Measurements from ENCODE around the gene C21orf58. TPM values are rescaled to one million over a fixed set of nuclear protein-coding genes. Genes with fewer than 3 reads are reported as not detected.
A peak's percentile ranks its signal among the peaks of the same experiment; 100 is the strongest.

Gene C21orf58
- total RNA-seq, 1 donor from 2014 or later: 36.6 TPM

DNA sequence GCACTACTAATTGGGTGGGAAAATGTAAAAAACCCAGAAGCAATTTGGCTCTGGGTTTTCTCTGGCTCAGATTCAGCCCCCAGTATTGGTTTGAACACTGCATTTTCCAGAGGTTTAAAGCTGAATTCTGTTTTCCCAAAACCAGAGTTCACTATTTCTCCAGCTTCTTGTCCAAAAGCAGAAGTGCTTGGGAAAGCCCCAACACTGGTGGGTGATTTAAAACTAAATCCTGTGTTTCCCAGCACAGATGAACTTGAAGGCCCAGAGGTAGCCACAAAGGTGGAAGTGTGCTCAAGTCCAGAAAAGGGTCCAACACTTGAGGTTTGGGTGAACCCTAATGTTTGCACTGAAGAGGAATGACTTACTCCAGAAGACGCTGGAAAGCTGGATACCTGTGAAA lies 38.9 kb downstream of the C21orf58 start:
- Mint-ChIP-seq H3K4me1 (ENCODE audit: unreplicated experiment) (peaks cover 24% of the 10 kb centered on the region), H3K27me3 (no peaks in the 10 kb centered on the region), H3K4me3 (peak overlapping the region; percentile 95), H3K9me3 (peaks cover 5% of the 10 kb centered on the region), H3K36me3 (peaks cover 28% of the 10 kb centered on the region), H3K27ac (peak overlapping the region; percentile 85)
- DNase-seq (ENCODE audit: extremely low spot score, unreplicated experiment): no peak
- TF ChIP-seq CTCF (conservative IDR thresholded peaks at IDR 0.05): no peak

DNA sequence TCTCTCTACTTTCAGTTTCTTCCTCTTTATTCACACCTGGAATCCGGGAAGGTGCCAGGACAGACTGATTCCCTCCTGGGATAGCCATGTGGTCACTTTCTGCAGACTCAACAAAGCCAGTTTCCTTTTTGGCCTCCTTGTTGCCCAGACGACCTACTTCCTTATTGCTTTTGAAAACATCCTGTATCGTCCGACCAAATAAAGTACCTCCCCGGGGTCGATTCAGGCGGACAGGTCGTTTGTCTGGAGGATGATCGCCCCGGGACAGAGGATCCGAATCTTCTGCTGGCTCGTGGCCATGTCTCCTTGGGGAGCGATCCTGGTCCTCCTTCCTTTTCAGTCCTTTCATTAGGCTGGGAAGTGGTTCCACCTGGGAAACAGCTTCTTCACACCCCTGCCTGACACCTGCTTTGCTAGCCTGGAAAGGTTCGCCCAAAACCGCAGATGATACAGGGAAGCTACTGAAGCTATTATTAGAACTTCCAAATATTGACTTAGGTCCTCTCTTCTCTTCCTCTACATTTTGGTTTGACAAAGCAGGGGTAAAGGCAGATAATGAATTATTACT lies 39.5 kb downstream of the C21orf58 start:
- H3K27me3 Mint-ChIP-seq: no peaks in the 10 kb centered on the region
- H3K27ac Mint-ChIP-seq: peak overlapping the region; percentile 46
- peaks cover 5% of the 10 kb centered on the region for H3K9me3 Mint-ChIP-seq
- peak overlapping the region; percentile 76 for H3K4me3 Mint-ChIP-seq
- H3K36me3 Mint-ChIP-seq: peaks cover 28% of the 10 kb centered on the region
- no peak for TF ChIP-seq CTCF (conservative IDR thresholded peaks at IDR 0.05)
- peaks cover 24% of the 10 kb centered on the region for H3K4me1 Mint-ChIP-seq (ENCODE audit: unreplicated experiment)
- DNase-seq (ENCODE audit: extremely low spot score, unreplicated experiment): no peak

DNA sequence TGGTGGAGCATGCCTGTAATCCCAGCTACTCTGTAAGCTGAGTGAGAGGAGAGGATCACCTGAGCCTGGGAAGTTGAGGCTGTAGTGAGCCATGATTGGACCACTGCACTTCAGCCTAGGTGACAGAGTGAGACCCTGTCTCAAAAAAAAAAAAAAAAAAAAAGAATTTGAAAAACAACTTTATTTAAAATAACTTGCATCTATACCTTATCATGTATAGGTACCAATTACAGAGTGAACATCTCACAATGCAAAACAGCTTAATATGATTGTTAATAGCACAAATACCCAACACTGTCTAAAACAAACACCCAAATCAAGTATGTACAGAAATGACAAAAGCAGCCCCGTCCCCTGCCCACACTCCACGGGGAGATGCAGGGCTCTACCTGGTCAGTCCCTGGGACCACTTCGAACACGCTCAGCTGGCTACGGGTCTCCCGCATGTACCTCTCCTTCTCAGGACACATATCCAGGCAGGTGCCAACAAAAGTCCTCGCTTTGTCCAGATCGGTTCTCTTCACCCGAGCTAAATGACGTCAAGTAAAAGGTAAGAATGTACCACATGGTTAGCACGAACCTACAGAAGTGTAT lies 48.8 kb downstream of the C21orf58 start:
- Mint-ChIP-seq H3K4me3 (no peak overlapping the region), H3K36me3 (peaks cover 24% of the 10 kb centered on the region), H3K27ac (no peak overlapping the region), H3K27me3 (no peaks in the 10 kb centered on the region), H3K4me1 (ENCODE audit: unreplicated experiment) (no peaks in the 10 kb centered on the region), H3K9me3 (no peaks in the 10 kb centered on the region)
- TF ChIP-seq CTCF (conservative IDR thresholded peaks at IDR 0.05): no peak
- no peak for DNase-seq (ENCODE audit: extremely low spot score, unreplicated experiment)

- no peak for DNase-seq (ENCODE audit: extremely low spot score, unreplicated experiment)
- no peaks in the 10 kb centered on the region for H3K9me3 Mint-ChIP-seq
- no peaks in the 10 kb centered on the region for H3K27me3 Mint-ChIP-seq
- peaks cover 23% of the 10 kb centered on the region for H3K36me3 Mint-ChIP-seq
- H3K27ac Mint-ChIP-seq: no peak overlapping the region
- H3K4me1 Mint-ChIP-seq (ENCODE audit: unreplicated experiment): no peaks in the 10 kb centered on the region
- no peak for TF ChIP-seq CTCF (conservative IDR thresholded peaks at IDR 0.05)
- H3K4me3 Mint-ChIP-seq: no peak overlapping the region
Observed at GRCh38 chr21:46273341-46273740, 50.3 kb downstream of the C21orf58 start.

- DNase-seq (ENCODE audit: extremely low spot score, unreplicated experiment): no peak
- Mint-ChIP-seq H3K4me3 (no peak overlapping the region), H3K27me3 (no peaks in the 10 kb centered on the region), H3K27ac (no peak overlapping the region), H3K9me3 (no peaks in the 10 kb centered on the region), H3K4me1 (ENCODE audit: unreplicated experiment) (no peaks in the 10 kb centered on the region), H3K36me3 (peaks cover 20% of the 10 kb centered on the region)
- TF ChIP-seq CTCF (conservative IDR thresholded peaks at IDR 0.05): no peak
Observed at GRCh38 chr21:46269466-46269865, 54.2 kb downstream of the C21orf58 start.
